Measurements from ENCODE around the gene FAM171A2.

The FAM171A2 gene

GRCh38 chr17:44308865-44309264 is 54.8 kb downstream of the FAM171A2 start:
- H3K4me1 ChIP-seq (ENCODE audit: insufficient read depth, insufficient read length): peaks cover 36% of the 10 kb centered on the region
- no peaks in the 10 kb centered on the region for H3K9me3 ChIP-seq (ENCODE audit: insufficient read depth, low read length)
- H3K9ac ChIP-seq (ENCODE audit: insufficient read length, low read depth): peak overlapping the region; percentile 23
- TF ChIP-seq SUZ12 (IDR thresholded peaks at IDR 0.05; ENCODE audit: extremely low read depth, insufficient read depth, insufficient read length) (no peak), YY1 (IDR thresholded peaks at IDR 0.05; ENCODE audit: insufficient read depth, insufficient read length) (no peak), ZNF274 (IDR thresholded peaks at IDR 0.05; ENCODE audit: low read depth, low read length) (no peak)
- peak overlapping the region; percentile 15 for H3K4me3 ChIP-seq (ENCODE audit: insufficient read length, low read depth)
- H3K36me3 ChIP-seq (ENCODE audit: insufficient read depth, insufficient read length, low read length): no peaks in the 10 kb centered on the region
- H3K27me3 ChIP-seq (ENCODE audit: insufficient read depth, insufficient read length): peaks cover 19% of the 10 kb centered on the region
- no peak for DNase-seq (ENCODE audit: low read depth, low spot score)

GRCh38 chr17:44308320-44308818 is 55.3 kb downstream of the FAM171A2 start, which contains the start of gene RUNDC3A:
Gene RUNDC3A (plus strand): TSS chr17:44308601. CDS start chr17:44308833, 232 bp downstream.
- peak; percentile 77 for DNase-seq (ENCODE audit: low read depth, low spot score)
- H3K4me3 ChIP-seq (ENCODE audit: insufficient read length, low read depth): peak within 1 kb of the TSS; percentile 44
- H3K9ac ChIP-seq (ENCODE audit: insufficient read length, low read depth): peak within 1 kb of the TSS; percentile 76
- no peaks in the 10 kb centered on the region for H3K36me3 ChIP-seq (ENCODE audit: insufficient read depth, insufficient read length, low read length)
- no peaks in the 10 kb centered on the region for H3K9me3 ChIP-seq (ENCODE audit: insufficient read depth, low read length)
- TF ChIP-seq SUZ12 (IDR thresholded peaks at IDR 0.05; ENCODE audit: extremely low read depth, insufficient read depth, insufficient read length) (no peak), ZNF274 (IDR thresholded peaks at IDR 0.05; ENCODE audit: low read depth, low read length) (no peak), YY1 (IDR thresholded peaks at IDR 0.05; ENCODE audit: insufficient read depth, insufficient read length) (no peak)
- peaks cover 18% of the 10 kb centered on the region for H3K27me3 ChIP-seq (ENCODE audit: insufficient read depth, insufficient read length)
- H3K4me1 ChIP-seq (ENCODE audit: insufficient read depth, insufficient read length): peaks cover 36% of the 10 kb centered on the region

DNA sequence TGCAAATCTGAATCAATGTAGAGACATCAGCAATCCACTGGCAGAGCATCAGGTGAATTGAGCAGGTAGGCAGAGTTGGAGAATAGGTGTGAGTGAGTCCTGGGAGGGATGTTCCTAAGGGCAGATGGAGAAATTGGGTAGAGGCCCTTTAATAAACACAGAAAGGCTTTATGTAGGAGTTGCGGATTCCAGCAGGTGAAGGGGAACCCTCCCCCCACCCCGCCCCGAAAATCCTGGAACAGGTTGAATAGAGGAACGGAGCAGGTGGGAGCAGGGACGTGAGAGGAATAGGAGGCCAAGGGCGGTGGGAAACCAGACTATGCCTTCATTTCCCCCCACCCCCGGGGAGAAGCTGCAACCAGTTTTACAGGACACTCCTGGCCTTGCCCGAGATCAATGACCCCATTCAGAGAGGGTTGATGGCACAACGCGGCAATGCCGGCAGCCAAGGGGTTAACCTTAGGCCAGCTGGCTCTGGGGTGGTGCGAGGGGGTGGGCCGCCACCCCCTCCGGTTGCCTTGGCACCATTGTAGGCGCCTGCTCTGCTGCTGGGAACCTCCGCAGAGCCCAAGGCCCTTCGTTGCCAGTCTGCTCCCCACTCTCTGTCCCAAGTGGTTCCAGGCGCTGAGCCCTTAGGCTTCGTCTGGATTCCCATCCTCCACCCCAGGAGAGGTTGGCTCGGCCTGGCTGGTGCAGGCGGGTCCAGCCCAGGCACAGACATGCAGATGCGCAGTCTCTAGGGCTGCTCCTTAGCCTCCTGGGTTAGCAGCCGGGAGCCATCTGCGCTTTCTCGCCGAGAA is 56.1 kb downstream of the FAM171A2 start:
- H3K9ac ChIP-seq (ENCODE audit: insufficient read length, low read depth): peak overlapping the region; percentile 76

GRCh38 chr17:44304651-44305050 is 59.0 kb downstream of the FAM171A2 start:
- Histone ChIP-seq H3K4me3 (ENCODE audit: insufficient read length, low read depth) (no peak overlapping the region), H3K27me3 (ENCODE audit: insufficient read depth, insufficient read length) (peaks cover 13% of the 10 kb centered on the region), H3K9me3 (ENCODE audit: insufficient read depth, low read length) (no peaks in the 10 kb centered on the region), H3K4me1 (ENCODE audit: insufficient read depth, insufficient read length) (peaks cover 14% of the 10 kb centered on the region), H3K9ac (ENCODE audit: insufficient read length, low read depth) (no peak overlapping the region), H3K36me3 (ENCODE audit: insufficient read depth, insufficient read length, low read length) (no peaks in the 10 kb centered on the region)
- no peak for DNase-seq (ENCODE audit: low read depth, low spot score)
- TF ChIP-seq YY1 (IDR thresholded peaks at IDR 0.05; ENCODE audit: insufficient read depth, insufficient read length) (no peak), SUZ12 (IDR thresholded peaks at IDR 0.05; ENCODE audit: extremely low read depth, insufficient read depth, insufficient read length) (no peak), ZNF274 (IDR thresholded peaks at IDR 0.05; ENCODE audit: low read depth, low read length) (no peak)

More for the DNA sequence above, 56.1 kb downstream of the FAM171A2 start:
- peaks cover 18% of the 10 kb centered on the region for H3K27me3 ChIP-seq (ENCODE audit: insufficient read depth, insufficient read length)
- no peaks in the 10 kb centered on the region for H3K9me3 ChIP-seq (ENCODE audit: insufficient read depth, low read length)
- TF ChIP-seq ZNF274 (IDR thresholded peaks at IDR 0.05; ENCODE audit: low read depth, low read length) (no peak), SUZ12 (IDR thresholded peaks at IDR 0.05; ENCODE audit: extremely low read depth, insufficient read depth, insufficient read length) (no peak), YY1 (IDR thresholded peaks at IDR 0.05; ENCODE audit: insufficient read depth, insufficient read length) (no peak)
- H3K4me1 ChIP-seq (ENCODE audit: insufficient read depth, insufficient read length): peaks cover 31% of the 10 kb centered on the region
- peak; percentile 55 for DNase-seq (ENCODE audit: low read depth, low spot score)
- H3K36me3 ChIP-seq (ENCODE audit: insufficient read depth, insufficient read length, low read length): no peaks in the 10 kb centered on the region
- H3K4me3 ChIP-seq (ENCODE audit: insufficient read length, low read depth): peak overlapping the region; percentile 44
